Panc1 (cell line): ENCODE data around the gene TXNDC16. TPM values are rescaled to one million over a fixed set of nuclear protein-coding genes. Genes with fewer than 3 reads are reported as not detected.

Experiments used
- ATAC-seq: fragments of 200-7000 bp; cut with Tn5 transposase; 2 replicates; pipeline ENCODE4 v1.9.1; 2020; ENCODE audit warnings: mild to moderate bottlenecking, moderate library complexity
- BruUV-seq: library from RNA; stranded (reverse); fragments of 400-500 nt; replicated peaks from 2 replicates; lab custom pipeline; 2021; lab: Mats Ljungman, UMichigan
- CTCF ChIA-PET: fragments of 300-600 bp; sonication (Branson Sonifier 250); formaldehyde crosslinking; loops from one replicate; lab custom pipeline; 2022; ENCODE audit warnings: antibody characterized with exemption; lab: Charles Lee
- POLR2A ChIA-PET: fragments of 300-600 bp; sonication (Branson Sonifier 250); formaldehyde crosslinking; loops from one replicate; lab custom pipeline; 2022; ENCODE audit warnings: antibody characterized with exemption; lab: Charles Lee
- DNase-seq: peaks from one replicate; pipeline ENCODE4 v3.0.0-alpha.2; 2010; ENCODE audit warnings: low read depth, low spot score
- H3K27ac ChIP-seq: 2 replicates; pipeline ENCODE4 v1.5.1; 2011; ENCODE audit warnings: mild to moderate bottlenecking, low read length, inconsistent platforms
- H3K27me3 ChIP-seq: fragments of 200-500 bp; sonication (Bioruptor generic); 2 replicates; pipeline ENCODE4 v1.6.0; 2014; ENCODE audit warnings: low read length, inconsistent platforms; ENCODE audit not compliant: control insufficient read depth, insufficient read depth
- H3K36me3 ChIP-seq: fragments of 200-500 bp; sonication (Bioruptor generic); 2 replicates; pipeline ENCODE4 v1.5.1; 2014; ENCODE audit warnings: inconsistent platforms, mild to moderate bottlenecking, low read length, moderate library complexity; ENCODE audit not compliant: control insufficient read depth, insufficient read depth
- H3K4me1 ChIP-seq: 2 replicates; pipeline ENCODE4 v1.5.1; 2011; ENCODE audit warnings: inconsistent platforms, mild to moderate bottlenecking, low read length, moderate library complexity; ENCODE audit not compliant: control insufficient read depth, insufficient read depth
- H3K4me3 ChIP-seq, 2 experiments: 2 replicates each; pipeline ENCODE4 v1.5.1; 2011 to 2012; ENCODE audit warnings: low read depth in 2 of 2, low read length in 2 of 2, mild to moderate bottlenecking in 2 of 2, inconsistent platforms in 1 of 2, moderate library complexity in 1 of 2
- H3K9me3 ChIP-seq: fragments of 200-500 bp; sonication (Bioruptor generic); 2 replicates; pipeline ENCODE4 v1.5.1; 2014; ENCODE audit warnings: low read depth, mild to moderate bottlenecking, inconsistent platforms, low read length, moderate library complexity; ENCODE audit not compliant: control insufficient read depth, insufficient read depth
- CTCF ChIP-seq: fragments of 450-650 bp; IDR thresholded peaks from 2 replicates; pipeline ENCODE4 v1.5.1; 2017; ENCODE audit warnings: mild to moderate bottlenecking
- POLR2AphosphoS5 ChIP-seq: IDR thresholded peaks from 2 replicates; pipeline ENCODE4 v1.6.1; 2012; ENCODE audit warnings: mild to moderate bottlenecking, low read depth, low read length, moderate library complexity
- REST ChIP-seq, 2 experiments: IDR thresholded peaks; 2 replicates each; pipeline ENCODE4 v1.6.1; 2011 to 2012; ENCODE audit warnings: low read depth in 2 of 2, control low read depth in 1 of 2, low read length in 1 of 2, mild to moderate bottlenecking in 1 of 2, moderate library complexity in 1 of 2; ENCODE audit not compliant: insufficient read depth in 1 of 2
- SIN3A ChIP-seq: IDR thresholded peaks from 2 replicates; pipeline ENCODE4 v1.6.1; 2012; ENCODE audit warnings: low read depth, mild to moderate bottlenecking, low read length, moderate library complexity, borderline replicate concordance; ENCODE audit not compliant: insufficient read depth
- TCF7L2 ChIP-seq: IDR thresholded peaks from 2 replicates; pipeline ENCODE4 v1.6.1; 2011; ENCODE audit warnings: mild to moderate bottlenecking, low read depth, low read length, inconsistent platforms
- in situ Hi-C: cut with HindIII; loops from 2 replicates; pipeline ENCODE4 v1.10.0; 2016; ENCODE audit warnings: low sequenced_read_pairs, low pct_unique_long_range_greater_than_20kb
- intact Hi-C: fragments of 100-400 bp; cut with micrococcal nuclease; formaldehyde crosslinking; loops from one replicate; pipeline ENCODE4 v1.10.0; 2022; ENCODE audit not compliant: unreplicated experiment
- total RNA-seq: library from RNA; stranded (reverse); gene quantifications from one replicate; pipeline ENCODE4 v1.2.1, GENCODE V29; 2021; ENCODE audit not compliant: unreplicated experiment

The TXNDC16 gene
- total RNA-seq, 1 experiment from 2014 or later = 4.9 TPM

GRCh38 chr14:52589646-52590045, 37.3 kb upstream of the TXNDC16 start:
- POLR2A ChIA-PET = no interaction called here

GRCh38 chr14:52583544-52583943, 31.2 kb upstream of the TXNDC16 start:
- ATAC-seq (no peak), DNase-seq (no peak)
- BruUV-seq = no TSS peak
- Histone ChIP-seq H3K9me3 (no peaks in the 10 kb centered on the region), H3K4me1 (no peaks in the 10 kb centered on the region), H3K27ac (no peak overlapping the region), H3K27me3 (no peaks in the 10 kb centered on the region), H3K4me3 (no peak overlapping the region), H3K36me3 (no peaks in the 10 kb centered on the region)
- TF ChIP-seq TCF7L2 = no peak
- TF ChIP-seq REST (IDR thresholded peaks at IDR 0.05; ENCODE audit: insufficient read depth in 1 of 2, low read depth in 2 of 2, low read length in 1 of 2) = no peak
- no peak for TF ChIP-seq POLR2AphosphoS5
- TF ChIP-seq SIN3A = no peak
- no peak for TF ChIP-seq CTCF
- ChIA-PET CTCF (no interaction called here), POLR2A (no interaction called here)
- in situ Hi-C loops (no loop called here), intact Hi-C loops (no loop called here)

More at GRCh38 chr14:52589646-52590045, 37.3 kb upstream of the TXNDC16 start:
- Histone ChIP-seq H3K9me3 (no peaks in the 10 kb centered on the region), H3K27ac (no peak overlapping the region), H3K36me3 (no peaks in the 10 kb centered on the region), H3K4me1 (no peaks in the 10 kb centered on the region), H3K27me3 (no peaks in the 10 kb centered on the region), H3K4me3 (no peak overlapping the region)
- intact Hi-C loops (no loop called here), in situ Hi-C loops (no loop called here)
- BruUV-seq = no TSS peak
- CTCF ChIA-PET = no interaction called here
- ATAC-seq = no peak
- TF ChIP-seq CTCF = no peak
- TF ChIP-seq REST (IDR thresholded peaks at IDR 0.05; ENCODE audit: insufficient read depth in 1 of 2, low read depth in 2 of 2, low read length in 1 of 2) = no peak
- no peak for TF ChIP-seq TCF7L2
- TF ChIP-seq SIN3A = no peak
- no peak for TF ChIP-seq POLR2AphosphoS5
- DNase-seq = no peak
